Activated CD8-positive, alpha-beta memory T cell treated with anti-CD3 and anti-CD28 coated beads, Interleukin-2, amount 10 ng/mL, durations not matched to agents 7 days and 5 days (primary cell): ENCODE measurements around the gene PLEKHG7. TPM values are rescaled to one million over a fixed set of nuclear protein-coding genes. Genes with fewer than 3 reads are reported as not detected.
"Not testable (repeated sequence)": the region's sequence is repeated elsewhere in the genome, so short reads cannot be mapped to it uniquely, and the experiment has no call there.

Source experiments
- ATAC-seq: fragments of 150-1000 bp; cut with Tn5 transposase; one replicate; pipeline ENCODE4 v1.10.0; 2021; ENCODE audit warnings: moderate library complexity
- CTCF ChIA-PET: fragments of 350-600 bp; sonication (Branson Sonifier 250); formaldehyde crosslinking; loops from one replicate; lab custom pipeline; 2021; ENCODE audit warnings: antibody characterized with exemption; lab: Charles Lee
- DNase-seq: peaks from one replicate; pipeline ENCODE4 v3.0.0-alpha.2; 2020
- H3K27ac Mint-ChIP-seq: one replicate; pipeline ENCODE4 v1.8.0; 2021; ENCODE audit warnings: mild to moderate bottlenecking, mixed read lengths
- H3K27me3 Mint-ChIP-seq: one replicate; pipeline ENCODE4 v1.8.0; 2021; ENCODE audit warnings: mixed read lengths
- H3K36me3 Mint-ChIP-seq: one replicate; pipeline ENCODE4 v1.8.0; 2021; ENCODE audit warnings: mild to moderate bottlenecking, mixed read lengths
- H3K4me1 Mint-ChIP-seq: one replicate; pipeline ENCODE4 v1.8.0; 2021; ENCODE audit warnings: mixed read lengths
- H3K4me3 Mint-ChIP-seq: one replicate; pipeline ENCODE4 v1.8.0; 2021; ENCODE audit warnings: mild to moderate bottlenecking, moderate library complexity, mixed read lengths
- H3K9me3 Mint-ChIP-seq: one replicate; pipeline ENCODE4 v1.8.0; 2022; ENCODE audit warnings: low read depth, mixed read lengths
- total RNA-seq, 2 experiments: library from RNA; stranded (reverse); gene quantifications; one replicate each; pipeline ENCODE4 v1.2.3, GENCODE V29; 2021

Gene PLEKHG7
- total RNA-seq, 2 experiments from 2014 or later, result not detected

DNA sequence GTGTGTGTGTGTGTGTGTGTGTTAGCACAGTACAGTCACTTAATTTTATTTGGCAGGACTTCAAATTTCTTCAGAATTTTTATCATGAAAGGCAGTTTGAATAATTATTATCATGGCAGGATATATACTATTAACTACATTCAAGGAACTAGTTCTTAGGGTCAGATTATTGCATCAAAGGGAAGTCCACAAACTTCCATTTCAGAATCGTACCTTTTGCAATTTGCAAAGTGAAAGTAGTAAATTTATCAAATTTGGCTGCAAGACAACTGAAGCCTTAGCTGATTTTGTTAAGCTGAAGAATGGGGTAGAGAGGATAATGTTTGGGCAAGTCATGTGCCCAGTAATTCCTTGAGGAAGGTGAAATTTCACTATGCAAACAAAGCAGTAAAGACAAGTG, 68.2 kb downstream of the PLEKHG7 start:
- peaks cover 14% of the 10 kb centered on the region for H3K4me1 Mint-ChIP-seq
- no peaks in the 10 kb centered on the region for H3K27me3 Mint-ChIP-seq
- no peaks in the 10 kb centered on the region for H3K9me3 Mint-ChIP-seq
- CTCF ChIA-PET, result no interaction called here
- no peak overlapping the region for H3K27ac Mint-ChIP-seq
- H3K4me3 Mint-ChIP-seq, result no peak overlapping the region
- H3K36me3 Mint-ChIP-seq, result peaks cover 2% of the 10 kb centered on the region
- DNase-seq (no peak), ATAC-seq (no peak)

DNA sequence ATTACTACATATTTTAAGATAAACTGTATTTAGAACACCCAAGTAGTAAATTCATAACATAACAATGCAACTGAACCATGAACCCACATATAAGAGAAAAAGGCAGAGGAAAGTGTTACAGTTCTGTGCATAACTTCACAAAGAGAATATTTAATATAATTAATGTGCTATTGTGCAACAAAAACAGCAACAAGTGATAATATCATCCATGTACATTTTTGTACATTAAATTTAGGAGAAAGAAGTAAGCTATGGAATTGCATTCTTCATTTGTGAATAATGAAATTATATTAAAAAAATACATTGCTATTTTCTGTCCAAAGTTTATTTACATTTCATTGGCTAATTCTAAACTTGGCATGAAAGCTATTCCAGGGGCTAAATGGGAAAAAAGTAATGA, 72.6 kb downstream of the PLEKHG7 start:
- H3K36me3 Mint-ChIP-seq, result peaks cover 14% of the 10 kb centered on the region
- DNase-seq, result no peak
- peaks cover 2% of the 10 kb centered on the region for H3K4me1 Mint-ChIP-seq
- no peak overlapping the region for H3K4me3 Mint-ChIP-seq
- no peak overlapping the region for H3K27ac Mint-ChIP-seq
- CTCF ChIA-PET, result no interaction called here
- no peaks in the 10 kb centered on the region for H3K27me3 Mint-ChIP-seq
- ATAC-seq, result no peak
- H3K9me3 Mint-ChIP-seq, result no peaks in the 10 kb centered on the region

DNA sequence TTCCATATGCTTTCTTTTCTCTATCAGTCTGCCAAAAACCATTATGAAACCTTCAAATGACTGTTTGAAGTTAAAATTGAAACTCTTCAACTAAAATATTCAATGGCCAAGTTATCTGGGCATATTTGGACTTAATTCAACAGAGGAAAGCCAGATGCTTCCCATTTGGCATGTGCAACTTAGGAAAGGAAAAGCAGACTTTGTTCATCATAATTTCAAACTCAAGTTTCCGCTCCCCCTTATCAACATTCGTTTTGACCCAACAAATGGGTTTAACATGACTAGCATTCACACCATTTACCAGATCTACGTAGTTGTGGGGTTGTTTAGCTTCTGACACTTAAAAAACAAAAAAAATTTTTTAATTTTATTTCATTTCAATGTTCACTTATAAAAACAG, 75.7 kb downstream of the PLEKHG7 start:
- ATAC-seq, result no peak
- Mint-ChIP-seq H3K4me3 (no peak overlapping the region), H3K27ac (no peak overlapping the region), H3K4me1 (no peaks in the 10 kb centered on the region), H3K36me3 (peaks cover 14% of the 10 kb centered on the region), H3K27me3 (no peaks in the 10 kb centered on the region), H3K9me3 (no peaks in the 10 kb centered on the region)
- DNase-seq, result no peak
- CTCF ChIA-PET, result interaction anchor here (0.6 to 1.0 kb wide), 2 partner anchors 56 to 619 kb away, joined by 3 read pairs; no protein-coding TSS in a partner anchor

DNA sequence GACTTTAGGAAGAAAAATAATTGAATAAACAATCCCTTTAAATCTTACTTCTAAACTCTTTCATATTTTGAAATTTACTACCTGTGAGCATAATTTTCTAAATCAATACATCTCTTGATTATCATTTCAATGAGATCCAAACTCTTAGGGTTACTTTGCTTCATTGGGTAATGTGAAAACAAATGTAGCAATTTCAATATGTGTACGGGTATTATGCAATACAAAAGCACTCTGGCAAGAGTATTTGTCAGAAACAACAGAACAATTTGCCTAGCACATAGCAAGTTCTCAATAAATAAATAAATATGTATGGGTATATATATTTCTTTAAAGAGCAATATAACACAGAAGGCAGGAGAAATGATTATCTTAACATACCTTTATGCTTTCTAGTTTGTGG, 77.1 kb downstream of the PLEKHG7 start:
- no peak overlapping the region for H3K27ac Mint-ChIP-seq
- ATAC-seq (no peak), DNase-seq (no peak)
- no peaks in the 10 kb centered on the region for H3K4me1 Mint-ChIP-seq
- H3K36me3 Mint-ChIP-seq, result peaks cover 14% of the 10 kb centered on the region
- CTCF ChIA-PET, result no interaction called here
- no peaks in the 10 kb centered on the region for H3K9me3 Mint-ChIP-seq
- H3K4me3 Mint-ChIP-seq, result no peak overlapping the region
- no peaks in the 10 kb centered on the region for H3K27me3 Mint-ChIP-seq

DNA sequence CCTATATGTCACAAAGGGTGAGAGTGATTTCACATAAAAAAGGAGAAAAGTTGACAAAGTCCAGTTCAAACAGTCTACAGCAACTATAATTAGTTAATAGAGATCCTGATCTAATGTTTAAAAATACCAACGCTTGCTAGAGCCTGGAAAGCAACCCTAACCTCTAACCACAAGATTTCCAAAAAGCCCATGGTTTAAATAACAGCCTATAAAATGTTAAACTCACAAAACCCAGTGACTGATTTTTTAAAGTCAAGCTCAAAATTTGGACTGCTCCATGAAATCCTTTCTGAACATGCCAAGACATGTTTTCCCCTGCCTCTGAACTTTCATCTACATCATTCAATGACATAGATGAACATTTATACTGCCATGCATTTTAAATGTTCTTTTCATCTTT, 81.6 kb downstream of the PLEKHG7 start:
- no peak overlapping the region for H3K4me3 Mint-ChIP-seq
- no peaks in the 10 kb centered on the region for H3K27me3 Mint-ChIP-seq
- no peak for DNase-seq
- CTCF ChIA-PET, result interaction anchor here (0.6 to 4.9 kb wide), 4 partner anchors 21 to 635 kb away, joined by 3 to 20 read pairs (median 5); no protein-coding TSS in a partner anchor
- no peaks in the 10 kb centered on the region for H3K9me3 Mint-ChIP-seq
- peaks cover 2% of the 10 kb centered on the region for H3K36me3 Mint-ChIP-seq
- H3K27ac Mint-ChIP-seq, result no peak overlapping the region
- no peak for ATAC-seq
- peaks cover 5% of the 10 kb centered on the region for H3K4me1 Mint-ChIP-seq

DNA sequence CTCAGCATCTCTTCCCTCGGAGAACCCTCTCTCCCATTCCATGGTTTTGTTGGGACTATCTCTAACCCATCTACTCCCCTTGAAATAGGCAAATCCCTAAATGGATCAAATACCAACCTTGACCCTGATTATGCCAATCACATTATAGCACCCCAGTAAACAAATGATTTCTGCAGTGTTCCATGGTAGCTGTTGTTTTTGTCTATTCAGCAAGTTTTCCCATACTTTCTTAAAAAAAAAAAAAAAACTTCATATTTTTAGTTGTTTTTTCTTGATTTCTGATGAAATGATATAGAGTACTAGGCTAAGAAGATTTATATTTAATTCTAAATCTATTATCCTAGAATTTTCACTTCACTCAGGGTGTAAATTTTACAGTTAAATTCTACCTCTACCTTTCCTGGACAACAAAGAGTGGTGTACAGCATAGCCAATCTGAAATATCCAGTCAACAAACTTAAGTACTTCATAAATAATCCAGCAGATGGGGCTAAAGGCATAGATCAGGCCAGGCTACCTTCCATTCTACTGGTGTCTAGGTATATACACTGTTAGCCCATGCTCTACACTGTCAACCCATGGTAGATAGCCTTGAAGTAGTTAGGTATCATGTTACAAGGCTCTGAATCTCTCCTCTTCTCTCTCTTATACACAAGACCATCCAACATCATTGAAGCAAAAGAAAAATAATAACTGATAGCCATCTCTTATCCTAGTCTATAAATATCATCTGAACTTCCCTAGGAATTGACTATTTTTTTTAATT, 82.2 kb downstream of the PLEKHG7 start:
- Mint-ChIP-seq H3K36me3 (peaks cover 5% of the 10 kb centered on the region), H3K4me3 (no peak overlapping the region), H3K27me3 (no peaks in the 10 kb centered on the region), H3K4me1 (peaks cover 5% of the 10 kb centered on the region), H3K27ac (no peak overlapping the region), H3K9me3 (no peaks in the 10 kb centered on the region)
- DNase-seq, result peak; percentile 42
- CTCF ChIA-PET, result interaction anchor here (0.8 to 4.9 kb wide), 10 partner anchors 9 to 635 kb away, joined by 3 to 20 read pairs (median 4); partner anchors contain the start of gene EEA1
- ATAC-seq, result peak; percentile 96

DNA sequence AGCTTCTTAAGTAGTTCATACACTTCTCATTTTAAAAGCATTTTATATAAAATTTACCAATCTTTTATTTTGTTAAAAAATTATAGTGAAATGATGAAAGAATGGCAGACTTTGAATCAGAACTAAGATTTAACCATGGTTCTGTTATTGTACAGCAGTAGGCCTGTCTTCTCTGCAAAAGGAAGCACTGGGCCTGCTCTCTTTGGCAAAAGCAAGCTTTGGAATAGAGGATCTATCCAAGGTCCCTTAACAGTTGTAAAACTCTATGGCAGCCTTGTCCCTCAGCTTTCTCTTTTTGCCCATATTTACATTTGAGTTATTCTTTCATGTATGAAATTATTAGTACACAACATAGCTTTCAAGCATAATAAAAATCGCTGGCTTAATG, 82.8 kb downstream of the PLEKHG7 start:
- H3K27me3 Mint-ChIP-seq, result no peaks in the 10 kb centered on the region
- no peak overlapping the region for H3K27ac Mint-ChIP-seq
- ATAC-seq (no peak), DNase-seq (no peak)
- H3K4me3 Mint-ChIP-seq, result no peak overlapping the region
- peaks cover 10% of the 10 kb centered on the region for H3K36me3 Mint-ChIP-seq
- CTCF ChIA-PET, result interaction anchor here (0.7 to 4.9 kb wide), 11 partner anchors 8 to 634 kb away, joined by 3 to 20 read pairs (median 4); partner anchors contain the start of gene EEA1
- peaks cover 4% of the 10 kb centered on the region for H3K9me3 Mint-ChIP-seq
- peaks cover 5% of the 10 kb centered on the region for H3K4me1 Mint-ChIP-seq

DNA sequence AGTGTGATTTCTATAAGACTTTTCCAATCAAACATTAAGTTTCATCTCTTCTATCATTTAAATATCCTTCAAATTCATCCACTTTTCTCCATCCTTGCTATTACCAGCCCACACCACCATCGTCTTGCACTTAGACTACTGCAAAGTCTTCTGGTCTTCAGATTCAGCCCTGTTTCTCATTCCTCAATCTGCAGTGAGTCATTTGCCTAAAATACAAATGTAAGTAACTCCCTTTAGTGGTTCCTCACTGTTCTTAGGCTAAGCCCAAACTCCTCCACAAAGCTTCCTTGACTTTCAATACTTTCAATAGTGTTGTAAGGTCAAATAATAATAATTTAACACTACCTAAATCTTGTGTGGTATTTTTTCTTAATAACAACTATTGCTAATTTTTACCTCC, 83.3 kb downstream of the PLEKHG7 start:
- H3K36me3 Mint-ChIP-seq, result peaks cover 14% of the 10 kb centered on the region
- H3K4me3 Mint-ChIP-seq, result no peak overlapping the region
- H3K4me1 Mint-ChIP-seq, result peaks cover 5% of the 10 kb centered on the region
- no peak overlapping the region for H3K27ac Mint-ChIP-seq
- CTCF ChIA-PET, result interaction anchor here (0.7 to 4.9 kb wide), 10 partner anchors 8 to 633 kb away, joined by 3 to 20 read pairs (median 4); no protein-coding TSS in a partner anchor
- peaks cover 5% of the 10 kb centered on the region for H3K9me3 Mint-ChIP-seq
- DNase-seq (no peak), ATAC-seq (no peak)
- H3K27me3 Mint-ChIP-seq, result no peaks in the 10 kb centered on the region

DNA sequence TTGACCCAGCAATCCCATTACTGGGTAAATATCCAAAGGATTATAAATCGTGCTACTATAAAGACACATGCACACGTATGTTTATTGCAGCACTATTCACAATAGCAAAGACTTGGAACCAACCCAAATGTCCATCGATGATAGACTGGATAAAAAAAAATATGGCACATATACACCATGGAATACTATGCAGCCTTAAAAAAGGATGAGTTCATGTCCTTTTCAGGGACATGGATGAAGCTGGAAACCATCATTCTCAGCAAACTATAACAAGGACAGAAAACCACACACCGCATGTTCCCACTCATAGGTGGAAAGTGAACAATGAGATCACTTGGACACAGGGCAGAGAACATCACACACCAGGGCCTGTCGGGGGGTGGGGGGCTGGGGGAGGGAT, 91.6 kb downstream of the PLEKHG7 start:
- CTCF ChIA-PET, result interaction anchor here (1.2 kb wide), 1 partner anchor 9 kb away, joined by 3 read pairs; no protein-coding TSS in a partner anchor
- not testable (repeated sequence) for H3K27ac Mint-ChIP-seq, H3K4me1 Mint-ChIP-seq, H3K27me3 Mint-ChIP-seq, H3K4me3 Mint-ChIP-seq, DNase-seq, ATAC-seq
- Mint-ChIP-seq H3K9me3 (peaks cover 11% of the 10 kb centered on the region), H3K36me3 (peaks cover 47% of the 10 kb centered on the region)

DNA sequence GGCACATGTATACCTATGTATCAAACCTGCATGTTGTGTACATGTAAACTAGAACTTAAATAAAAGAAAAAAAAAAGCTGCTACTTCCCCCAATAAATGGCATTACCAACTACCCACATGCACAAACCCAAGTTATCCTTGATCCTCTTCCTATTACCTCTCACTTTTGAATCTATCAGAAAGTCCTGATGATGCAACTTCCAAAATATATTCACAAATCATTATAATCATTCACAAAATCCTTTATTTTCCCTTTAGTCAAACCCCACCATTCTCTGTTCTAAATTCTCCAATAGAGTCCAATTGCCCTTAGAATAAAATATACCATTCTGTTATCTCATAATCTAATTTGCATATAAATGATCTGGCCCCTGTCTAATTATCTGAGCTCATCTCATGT, 92.0 kb downstream of the PLEKHG7 start:
- Mint-ChIP-seq H3K27ac (no peak overlapping the region), H3K36me3 (peaks cover 45% of the 10 kb centered on the region), H3K4me1 (no peaks in the 10 kb centered on the region), H3K27me3 (no peaks in the 10 kb centered on the region), H3K9me3 (peaks cover 11% of the 10 kb centered on the region), H3K4me3 (no peak overlapping the region)
- no peak for DNase-seq
- CTCF ChIA-PET, result interaction anchor here (1.0 to 1.4 kb wide), 2 partner anchors 132 to 226 kb away, joined by 3 read pairs; no protein-coding TSS in a partner anchor
- no peak for ATAC-seq

DNA sequence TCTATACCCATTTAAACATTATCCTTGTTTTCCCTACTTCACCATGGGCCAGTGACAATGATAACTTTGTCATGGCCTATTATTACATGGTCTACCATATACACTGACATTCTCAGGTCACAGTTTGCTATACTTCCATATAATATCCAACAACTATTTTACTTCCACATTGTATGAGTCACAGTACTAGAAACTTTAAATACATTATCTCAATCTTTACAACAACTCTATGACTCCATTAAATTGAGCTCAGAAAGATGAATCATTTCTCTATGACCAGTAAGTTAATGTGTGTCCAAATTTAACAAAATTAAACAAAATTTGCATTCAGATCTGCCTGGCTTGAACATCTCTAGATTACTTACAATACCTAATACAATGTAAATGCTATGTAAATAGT, 93.9 kb downstream of the PLEKHG7 start:
- ATAC-seq (no peak), DNase-seq (no peak)
- H3K4me1 Mint-ChIP-seq, result no peaks in the 10 kb centered on the region
- H3K27ac Mint-ChIP-seq, result no peak overlapping the region
- no peak overlapping the region for H3K4me3 Mint-ChIP-seq
- H3K36me3 Mint-ChIP-seq, result peaks cover 38% of the 10 kb centered on the region
- H3K27me3 Mint-ChIP-seq, result no peaks in the 10 kb centered on the region
- CTCF ChIA-PET, result no interaction called here
- peaks cover 7% of the 10 kb centered on the region for H3K9me3 Mint-ChIP-seq

DNA sequence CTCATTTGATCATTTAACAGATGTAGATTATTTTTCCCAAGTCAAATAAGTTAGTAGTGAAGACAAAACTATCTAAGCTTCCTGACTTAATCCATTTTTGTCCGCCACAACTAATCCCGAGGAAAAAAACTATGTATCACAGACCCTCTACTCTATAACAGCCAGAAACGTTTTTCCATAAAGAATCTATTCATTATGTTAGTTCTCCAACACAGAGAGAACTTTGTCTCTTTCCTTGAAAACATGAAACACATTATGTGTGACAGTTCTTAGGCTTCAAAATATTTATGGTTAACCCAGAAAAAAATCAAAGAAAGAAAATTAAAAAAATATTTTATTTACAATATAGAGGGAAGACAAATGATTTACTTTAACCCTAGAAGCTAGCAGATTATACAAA, 100.1 kb downstream of the PLEKHG7 start:
- H3K9me3 Mint-ChIP-seq, result no peaks in the 10 kb centered on the region
- no peak for DNase-seq
- H3K27ac Mint-ChIP-seq, result no peak overlapping the region
- no peak overlapping the region for H3K4me3 Mint-ChIP-seq
- no peaks in the 10 kb centered on the region for H3K27me3 Mint-ChIP-seq
- no peaks in the 10 kb centered on the region for H3K4me1 Mint-ChIP-seq
- ATAC-seq, result no peak
- H3K36me3 Mint-ChIP-seq, result peaks cover 38% of the 10 kb centered on the region
- CTCF ChIA-PET, result no interaction called here

DNA sequence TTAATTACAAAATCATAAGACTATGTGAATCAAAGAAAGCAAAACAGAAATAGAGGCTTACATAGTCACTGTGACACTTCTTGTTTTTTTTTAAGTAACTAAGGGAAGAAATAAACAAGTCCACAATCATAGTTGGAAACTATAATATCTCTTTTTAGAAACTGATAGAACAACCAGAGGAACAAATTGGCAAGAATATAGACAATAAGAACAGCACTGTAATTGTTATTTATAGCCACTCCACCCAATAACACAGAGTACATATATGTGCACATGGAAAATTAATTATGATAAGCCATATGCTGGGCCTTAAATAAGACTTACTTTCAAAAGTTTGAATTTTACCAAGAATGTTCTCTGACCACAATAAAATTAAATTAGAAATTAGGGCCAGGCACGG, 101.1 kb downstream of the PLEKHG7 start:
- H3K9me3 Mint-ChIP-seq, result no peaks in the 10 kb centered on the region
- no peak for ATAC-seq
- H3K27me3 Mint-ChIP-seq, result no peaks in the 10 kb centered on the region
- no peak overlapping the region for H3K27ac Mint-ChIP-seq
- H3K36me3 Mint-ChIP-seq, result peaks cover 40% of the 10 kb centered on the region
- CTCF ChIA-PET, result no interaction called here
- no peaks in the 10 kb centered on the region for H3K4me1 Mint-ChIP-seq
- H3K4me3 Mint-ChIP-seq, result no peak overlapping the region
- DNase-seq, result no peak

DNA sequence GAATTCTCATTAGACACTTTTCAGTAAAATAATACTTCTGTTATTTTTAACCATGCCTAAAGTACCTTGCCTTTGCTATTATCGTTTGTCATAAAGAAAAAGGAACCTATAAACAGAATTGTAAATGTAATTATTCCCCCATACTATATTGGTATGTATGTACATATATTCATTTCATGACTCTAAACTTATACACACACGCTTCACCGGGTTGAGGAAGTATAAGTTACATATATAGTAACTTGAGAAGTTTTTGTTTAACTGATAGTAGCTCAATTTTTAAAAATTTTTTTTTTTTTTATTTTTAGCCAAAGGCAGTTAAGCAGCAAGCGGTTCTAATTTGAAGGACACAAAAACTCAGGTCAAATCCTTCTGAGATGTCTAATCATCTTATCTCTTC, 107.6 kb downstream of the PLEKHG7 start:
- no peak overlapping the region for H3K27ac Mint-ChIP-seq

More for the DNA sequence above, 107.6 kb downstream of the PLEKHG7 start:
- ATAC-seq (no peak), DNase-seq (no peak)
- CTCF ChIA-PET, result no interaction called here
- Mint-ChIP-seq H3K27me3 (no peaks in the 10 kb centered on the region), H3K36me3 (peaks cover 35% of the 10 kb centered on the region), H3K9me3 (no peaks in the 10 kb centered on the region), H3K4me1 (no peaks in the 10 kb centered on the region), H3K4me3 (no peak overlapping the region)
